ENCODE measurements around the gene LARP6. TPM values are rescaled to one million over a fixed set of nuclear protein-coding genes. Genes with fewer than 3 reads are reported as not detected.
"Not testable (repeated sequence)": the region's sequence is repeated elsewhere in the genome, so short reads cannot be mapped to it uniquely, and the experiment has no call there.

The LARP6 gene
- total RNA-seq, 1 experiment from 2014 or later = 66.3 TPM

DNA sequence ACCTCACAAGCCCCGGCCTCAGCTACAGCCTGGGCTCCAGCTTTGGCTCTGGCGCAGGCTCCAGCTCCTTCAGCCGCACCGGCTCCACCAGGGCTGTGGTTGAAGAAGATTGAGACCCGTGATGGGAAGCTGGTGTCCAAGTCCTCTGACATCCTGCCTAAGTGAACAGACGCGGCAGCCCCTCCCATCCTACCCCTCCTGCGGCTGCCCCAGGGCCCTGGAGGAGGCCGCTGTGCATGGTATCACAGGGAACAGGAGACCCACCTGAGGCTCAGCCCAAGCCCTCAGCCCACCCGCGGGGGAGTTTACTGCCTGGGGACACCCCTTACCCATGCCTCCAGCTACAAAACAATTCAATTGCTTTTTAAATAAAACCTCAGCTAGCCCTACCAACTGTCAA is 6.0 kb upstream of the LARP6 start:
- no peaks in the 10 kb centered on the region for H3K36me3 ChIP-seq (ENCODE audit: control insufficient read depth, insufficient read depth, low read length)
- intact Hi-C loops (cut with micrococcal nuclease; ENCODE audit: unreplicated experiment) = no loop called here
- peaks cover 23% of the 10 kb centered on the region for H3K4me1 ChIP-seq (ENCODE audit: control insufficient read depth, insufficient read depth, low read length)
- TF ChIP-seq POLR2AphosphoS5 (IDR thresholded peaks at IDR 0.05; ENCODE audit: low read depth, low read length) = no peak
- no peak for TF ChIP-seq TCF7L2 (IDR thresholded peaks at IDR 0.05; ENCODE audit: low read depth, low read length)
- TF ChIP-seq, protein P1, sequence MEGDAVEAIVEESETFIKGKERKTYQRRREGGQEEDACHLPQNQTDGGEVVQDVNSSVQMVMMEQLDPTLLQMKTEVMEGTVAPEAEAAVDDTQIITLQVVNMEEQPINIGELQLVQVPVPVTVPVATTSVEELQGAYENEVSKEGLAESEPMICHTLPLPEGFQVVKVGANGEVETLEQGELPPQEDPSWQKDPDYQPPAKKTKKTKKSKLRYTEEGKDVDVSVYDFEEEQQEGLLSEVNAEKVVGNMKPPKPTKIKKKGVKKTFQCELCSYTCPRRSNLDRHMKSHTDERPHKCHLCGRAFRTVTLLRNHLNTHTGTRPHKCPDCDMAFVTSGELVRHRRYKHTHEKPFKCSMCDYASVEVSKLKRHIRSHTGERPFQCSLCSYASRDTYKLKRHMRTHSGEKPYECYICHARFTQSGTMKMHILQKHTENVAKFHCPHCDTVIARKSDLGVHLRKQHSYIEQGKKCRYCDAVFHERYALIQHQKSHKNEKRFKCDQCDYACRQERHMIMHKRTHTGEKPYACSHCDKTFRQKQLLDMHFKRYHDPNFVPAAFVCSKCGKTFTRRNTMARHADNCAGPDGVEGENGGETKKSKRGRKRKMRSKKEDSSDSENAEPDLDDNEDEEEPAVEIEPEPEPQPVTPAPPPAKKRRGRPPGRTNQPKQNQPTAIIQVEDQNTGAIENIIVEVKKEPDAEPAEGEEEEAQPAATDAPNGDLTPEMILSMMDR (IDR thresholded peaks at IDR 0.05) = no peak
- TF ChIP-seq, protein P2, sequence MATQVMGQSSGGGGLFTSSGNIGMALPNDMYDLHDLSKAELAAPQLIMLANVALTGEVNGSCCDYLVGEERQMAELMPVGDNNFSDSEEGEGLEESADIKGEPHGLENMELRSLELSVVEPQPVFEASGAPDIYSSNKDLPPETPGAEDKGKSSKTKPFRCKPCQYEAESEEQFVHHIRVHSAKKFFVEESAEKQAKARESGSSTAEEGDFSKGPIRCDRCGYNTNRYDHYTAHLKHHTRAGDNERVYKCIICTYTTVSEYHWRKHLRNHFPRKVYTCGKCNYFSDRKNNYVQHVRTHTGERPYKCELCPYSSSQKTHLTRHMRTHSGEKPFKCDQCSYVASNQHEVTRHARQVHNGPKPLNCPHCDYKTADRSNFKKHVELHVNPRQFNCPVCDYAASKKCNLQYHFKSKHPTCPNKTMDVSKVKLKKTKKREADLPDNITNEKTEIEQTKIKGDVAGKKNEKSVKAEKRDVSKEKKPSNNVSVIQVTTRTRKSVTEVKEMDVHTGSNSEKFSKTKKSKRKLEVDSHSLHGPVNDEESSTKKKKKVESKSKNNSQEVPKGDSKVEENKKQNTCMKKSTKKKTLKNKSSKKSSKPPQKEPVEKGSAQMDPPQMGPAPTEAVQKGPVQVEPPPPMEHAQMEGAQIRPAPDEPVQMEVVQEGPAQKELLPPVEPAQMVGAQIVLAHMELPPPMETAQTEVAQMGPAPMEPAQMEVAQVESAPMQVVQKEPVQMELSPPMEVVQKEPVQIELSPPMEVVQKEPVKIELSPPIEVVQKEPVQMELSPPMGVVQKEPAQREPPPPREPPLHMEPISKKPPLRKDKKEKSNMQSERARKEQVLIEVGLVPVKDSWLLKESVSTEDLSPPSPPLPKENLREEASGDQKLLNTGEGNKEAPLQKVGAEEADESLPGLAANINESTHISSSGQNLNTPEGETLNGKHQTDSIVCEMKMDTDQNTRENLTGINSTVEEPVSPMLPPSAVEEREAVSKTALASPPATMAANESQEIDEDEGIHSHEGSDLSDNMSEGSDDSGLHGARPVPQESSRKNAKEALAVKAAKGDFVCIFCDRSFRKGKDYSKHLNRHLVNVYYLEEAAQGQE (IDR thresholded peaks at IDR 0.05; ENCODE audit: insufficient read depth in 1 of 2, low read depth in 2 of 2, low read length in 1 of 2) = no peak
- TF ChIP-seq SIN3A (IDR thresholded peaks at IDR 0.05; ENCODE audit: borderline replicate concordance, insufficient read depth, low read depth, low read length) = no peak
- no peak for ATAC-seq
- H3K4me3 ChIP-seq (ENCODE audit: low read depth in 2 of 2, low read length in 2 of 2) = no peak overlapping the region
- in situ Hi-C loops (cut with HindIII; ENCODE audit: low pct_unique_long_range_greater_than_20kb, low sequenced_read_pairs) = no loop called here
- ChIA-PET CTCF (no interaction called here), POLR2A (no interaction called here)
- no TSS peak for BruUV-seq (replicated peaks)
- H3K27ac ChIP-seq (ENCODE audit: low read length) = no peak overlapping the region
- no peak for DNase-seq (ENCODE audit: low read depth, low spot score)
- H3K9me3 ChIP-seq (ENCODE audit: control insufficient read depth, insufficient read depth, low read depth, low read length) = no peaks in the 10 kb centered on the region
- no peaks in the 10 kb centered on the region for H3K27me3 ChIP-seq (ENCODE audit: control insufficient read depth, insufficient read depth, low read length)

DNA sequence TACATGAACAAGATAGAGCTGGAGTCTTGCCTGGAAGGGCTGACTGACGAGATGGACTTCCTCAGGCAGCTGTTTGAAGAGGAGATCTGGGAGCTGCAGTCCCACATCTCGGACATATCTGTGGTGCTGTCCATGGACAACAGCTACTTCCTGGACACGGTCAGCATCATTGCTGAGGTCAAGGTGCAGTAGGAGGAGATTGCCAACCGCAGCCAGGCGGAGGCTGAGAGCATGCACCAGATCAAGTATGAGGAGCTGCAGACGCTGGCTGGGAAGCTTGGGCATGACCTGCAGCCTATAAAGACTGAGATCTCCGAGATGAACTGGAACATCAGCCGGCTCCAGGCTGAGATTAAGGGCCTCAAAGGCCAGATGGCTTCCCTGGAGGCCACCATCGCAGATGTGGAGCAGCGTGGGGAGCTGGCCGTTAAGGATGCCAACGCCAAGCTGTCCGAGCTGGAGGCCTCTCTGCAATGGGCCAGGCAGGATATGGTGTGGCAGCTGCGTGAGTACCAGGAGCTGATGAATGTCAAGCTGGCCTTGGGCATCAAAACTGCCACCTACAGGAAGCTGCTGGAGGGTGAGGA is 5.5 kb upstream of the LARP6 start:
- CTCF ChIA-PET = no interaction called here
- POLR2A ChIA-PET = no interaction called here
- ATAC-seq (no peak), DNase-seq (ENCODE audit: low read depth, low spot score) (no peak)
- BruUV-seq (replicated peaks) = no TSS peak
- Histone ChIP-seq H3K4me3 (ENCODE audit: low read depth in 2 of 2, low read length in 2 of 2) (no peak overlapping the region), H3K4me1 (ENCODE audit: control insufficient read depth, insufficient read depth, low read length) (peaks cover 23% of the 10 kb centered on the region), H3K27ac (ENCODE audit: low read length) (no peak overlapping the region), H3K9me3 (ENCODE audit: control insufficient read depth, insufficient read depth, low read depth, low read length) (no peaks in the 10 kb centered on the region), H3K27me3 (ENCODE audit: control insufficient read depth, insufficient read depth, low read length) (no peaks in the 10 kb centered on the region), H3K36me3 (ENCODE audit: control insufficient read depth, insufficient read depth, low read length) (no peaks in the 10 kb centered on the region)
- intact Hi-C loops (cut with micrococcal nuclease; ENCODE audit: unreplicated experiment) = no loop called here
- no peak for TF ChIP-seq SIN3A (IDR thresholded peaks at IDR 0.05; ENCODE audit: borderline replicate concordance, insufficient read depth, low read depth, low read length)
- no peak for TF ChIP-seq POLR2AphosphoS5 (IDR thresholded peaks at IDR 0.05; ENCODE audit: low read depth, low read length)
- TF ChIP-seq TCF7L2 (IDR thresholded peaks at IDR 0.05; ENCODE audit: low read depth, low read length) = no peak
- TF ChIP-seq, protein P2 (IDR thresholded peaks at IDR 0.05; ENCODE audit: insufficient read depth in 1 of 2, low read depth in 2 of 2, low read length in 1 of 2) = no peak
- TF ChIP-seq, protein P1 (IDR thresholded peaks at IDR 0.05) = no peak
- in situ Hi-C loops (cut with HindIII; ENCODE audit: low pct_unique_long_range_greater_than_20kb, low sequenced_read_pairs) = no loop called here

DNA sequence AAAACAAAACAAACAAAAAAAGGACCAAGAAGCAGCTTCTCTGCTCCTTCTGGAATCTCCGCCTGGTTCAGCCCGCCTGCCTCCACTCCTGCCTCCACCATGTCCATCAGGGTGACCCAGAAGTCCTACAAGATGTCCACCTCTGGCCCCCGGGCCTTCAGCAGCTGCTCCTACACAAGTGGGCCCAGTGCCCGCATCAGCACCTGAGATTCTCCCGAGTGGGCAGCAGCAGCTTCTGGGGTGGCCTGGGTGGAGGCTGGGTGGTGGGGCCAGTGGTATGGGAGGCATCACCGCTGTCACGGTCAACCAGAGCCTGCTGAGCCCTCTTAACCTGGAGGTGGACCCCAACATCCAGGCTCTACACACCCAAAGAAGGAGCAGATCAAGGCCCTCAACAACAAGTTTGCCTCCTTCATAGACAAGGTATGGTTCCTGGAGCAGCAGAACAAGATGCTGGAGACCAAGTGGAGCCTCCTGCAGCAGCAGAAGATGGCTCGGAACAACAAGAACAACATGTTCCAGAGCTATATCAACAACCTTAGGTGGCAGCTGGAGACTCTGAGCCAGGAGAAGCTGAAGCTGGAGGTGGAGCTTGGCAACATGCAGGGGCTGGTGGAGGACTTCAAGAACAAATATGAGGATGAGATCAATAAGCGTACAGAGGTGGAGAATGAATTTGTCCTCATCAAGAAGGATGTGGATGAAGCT is 4.8 kb upstream of the LARP6 start:
- H3K36me3 ChIP-seq (ENCODE audit: control insufficient read depth, insufficient read depth, low read length); POLR2A ChIA-PET; H3K27me3 ChIP-seq (ENCODE audit: control insufficient read depth, insufficient read depth, low read length); H3K4me3 ChIP-seq (ENCODE audit: low read depth in 2 of 2, low read length in 2 of 2); H3K9me3 ChIP-seq (ENCODE audit: control insufficient read depth, insufficient read depth, low read depth, low read length); in situ Hi-C loops (cut with HindIII; ENCODE audit: low pct_unique_long_range_greater_than_20kb, low sequenced_read_pairs); intact Hi-C loops (cut with micrococcal nuclease; ENCODE audit: unreplicated experiment); ATAC-seq; DNase-seq (ENCODE audit: low read depth, low spot score); BruUV-seq (replicated peaks); CTCF ChIA-PET; H3K27ac ChIP-seq (ENCODE audit: low read length): not testable (repeated sequence)
- H3K4me1 ChIP-seq (ENCODE audit: control insufficient read depth, insufficient read depth, low read length) = peaks cover 23% of the 10 kb centered on the region
